DND-41 (cell line): ENCODE results near the gene SCT.
"Not testable (repeated sequence)": the region's sequence is repeated elsewhere in the genome, so short reads cannot be mapped to it uniquely, and the experiment has no call there.

Source experiments
- ATAC-seq: fragments of 200-7000 bp; cut with Tn5 transposase; 3 replicates; pipeline ENCODE4 v1.9.1; 2021; ENCODE audit warnings: low read depth; ENCODE audit not compliant: insufficient read depth
- DNase-seq: peaks from one replicate; pipeline ENCODE4 v3.0.0-alpha.2; 2020
- H2AFZ ChIP-seq: 2 replicates; pipeline ENCODE4 v1.6.0; 2012; ENCODE audit warnings: low read depth, low read length
- H3K27ac ChIP-seq: 2 replicates; pipeline ENCODE4 v1.5.1; 2012; ENCODE audit warnings: low read length, inconsistent platforms
- H3K27me3 ChIP-seq: fragments of 200-600 bp; sonication (generic); 2 replicates; pipeline ENCODE4 v1.6.0; 2012; ENCODE audit warnings: low read length, mild to moderate bottlenecking, inconsistent platforms; ENCODE audit not compliant: insufficient read depth, poor library complexity
- H3K36me3 ChIP-seq: 2 replicates; pipeline ENCODE4 v1.5.1; 2012; ENCODE audit warnings: low read length, inconsistent platforms; ENCODE audit not compliant: insufficient read depth
- H3K4me1 ChIP-seq: 2 replicates; pipeline ENCODE4 v1.5.1; 2012; ENCODE audit warnings: mild to moderate bottlenecking, low read length; ENCODE audit not compliant: insufficient read depth
- H3K4me2 ChIP-seq: 2 replicates; pipeline ENCODE4 v1.6.0; 2012; ENCODE audit warnings: mild to moderate bottlenecking, moderate library complexity, low read length, inconsistent platforms; ENCODE audit not compliant: insufficient read depth
- H3K4me3 ChIP-seq, 2 experiments: fragments of 200-600 bp in 1 of 2; shearing (Covaris generic) in 1 of 2; 2 replicates each; pipeline ENCODE4 v1.5.1; 2012 to 2016; ENCODE audit warnings: inconsistent platforms in 2 of 2, low read length in 2 of 2, mild to moderate bottlenecking in 2 of 2, low read depth in 1 of 2, moderate library complexity in 1 of 2
- H3K79me2 ChIP-seq: 2 replicates; pipeline ENCODE4 v1.6.0; 2012; ENCODE audit warnings: low read length, inconsistent platforms; ENCODE audit not compliant: insufficient read depth
- H3K9ac ChIP-seq: 2 replicates; pipeline ENCODE4 v1.6.0; 2012; ENCODE audit warnings: low read depth, mild to moderate bottlenecking, inconsistent platforms, low read length, moderate library complexity
- H3K9me3 ChIP-seq: 2 replicates; pipeline ENCODE4 v1.5.1; 2012; ENCODE audit warnings: low read length, moderate library complexity, mild to moderate bottlenecking, inconsistent platforms; ENCODE audit not compliant: insufficient read depth, severe bottlenecking
- H4K20me1 ChIP-seq: 2 replicates; pipeline ENCODE4 v1.6.0; 2012; ENCODE audit warnings: low read length; ENCODE audit not compliant: insufficient read depth
- EZH2 ChIP-seq: IDR thresholded peaks from 3 replicates; pipeline ENCODE4 v1.6.1; 2012; ENCODE audit warnings: borderline replicate concordance, low read depth, mild to moderate bottlenecking, moderate library complexity, low read length, inconsistent platforms; ENCODE audit not compliant: severe bottlenecking
- TF ChIP-seq, protein P1 (sequence below): IDR thresholded peaks from 2 replicates; pipeline ENCODE4 v1.5.1; 2012; ENCODE audit warnings: borderline replicate concordance, low read length, moderate library complexity, mild to moderate bottlenecking; ENCODE audit not compliant: poor library complexity, severe bottlenecking; ENCODE audit errors: extremely low read depth

Gene SCT

DNA sequence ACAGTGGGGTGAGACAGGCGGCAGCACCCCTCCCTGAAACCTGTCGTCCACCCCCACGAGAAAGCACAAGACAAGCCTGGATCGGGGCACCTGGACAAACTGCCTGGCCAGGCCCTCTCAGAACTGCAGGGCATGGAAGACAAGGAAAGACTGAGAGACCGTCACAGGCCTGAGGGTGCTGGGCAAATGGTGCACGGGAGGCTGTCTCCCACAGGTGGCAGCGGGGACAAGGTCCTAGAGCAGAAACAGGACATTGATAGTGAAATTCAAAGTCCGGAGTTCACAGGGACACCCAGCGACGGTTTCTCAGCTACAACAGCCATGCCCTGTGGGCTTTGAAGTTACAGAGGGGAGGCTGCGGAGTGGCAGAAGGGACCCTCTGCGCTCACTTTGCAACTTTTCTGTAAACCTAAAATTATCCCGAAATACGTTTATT is 30.7 kb upstream of the SCT start:
- Histone ChIP-seq H2AFZ (no peak overlapping the region), H3K27ac (no peak overlapping the region), H3K36me3 (peaks cover 82% of the 10 kb centered on the region), H3K27me3 (no peaks in the 10 kb centered on the region), H3K4me3 (no peak overlapping the region), H3K9me3 (no peaks in the 10 kb centered on the region), H3K9ac (no peak overlapping the region), H3K4me1 (no peaks in the 10 kb centered on the region), H4K20me1 (peaks cover 34% of the 10 kb centered on the region), H3K79me2 (peaks cover 7% of the 10 kb centered on the region), H3K4me2 (no peak overlapping the region)
- ATAC-seq (no peak), DNase-seq (no peak)
- TF ChIP-seq EZH2: no peak
- TF ChIP-seq, protein P1, sequence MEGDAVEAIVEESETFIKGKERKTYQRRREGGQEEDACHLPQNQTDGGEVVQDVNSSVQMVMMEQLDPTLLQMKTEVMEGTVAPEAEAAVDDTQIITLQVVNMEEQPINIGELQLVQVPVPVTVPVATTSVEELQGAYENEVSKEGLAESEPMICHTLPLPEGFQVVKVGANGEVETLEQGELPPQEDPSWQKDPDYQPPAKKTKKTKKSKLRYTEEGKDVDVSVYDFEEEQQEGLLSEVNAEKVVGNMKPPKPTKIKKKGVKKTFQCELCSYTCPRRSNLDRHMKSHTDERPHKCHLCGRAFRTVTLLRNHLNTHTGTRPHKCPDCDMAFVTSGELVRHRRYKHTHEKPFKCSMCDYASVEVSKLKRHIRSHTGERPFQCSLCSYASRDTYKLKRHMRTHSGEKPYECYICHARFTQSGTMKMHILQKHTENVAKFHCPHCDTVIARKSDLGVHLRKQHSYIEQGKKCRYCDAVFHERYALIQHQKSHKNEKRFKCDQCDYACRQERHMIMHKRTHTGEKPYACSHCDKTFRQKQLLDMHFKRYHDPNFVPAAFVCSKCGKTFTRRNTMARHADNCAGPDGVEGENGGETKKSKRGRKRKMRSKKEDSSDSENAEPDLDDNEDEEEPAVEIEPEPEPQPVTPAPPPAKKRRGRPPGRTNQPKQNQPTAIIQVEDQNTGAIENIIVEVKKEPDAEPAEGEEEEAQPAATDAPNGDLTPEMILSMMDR: no peak

DNA sequence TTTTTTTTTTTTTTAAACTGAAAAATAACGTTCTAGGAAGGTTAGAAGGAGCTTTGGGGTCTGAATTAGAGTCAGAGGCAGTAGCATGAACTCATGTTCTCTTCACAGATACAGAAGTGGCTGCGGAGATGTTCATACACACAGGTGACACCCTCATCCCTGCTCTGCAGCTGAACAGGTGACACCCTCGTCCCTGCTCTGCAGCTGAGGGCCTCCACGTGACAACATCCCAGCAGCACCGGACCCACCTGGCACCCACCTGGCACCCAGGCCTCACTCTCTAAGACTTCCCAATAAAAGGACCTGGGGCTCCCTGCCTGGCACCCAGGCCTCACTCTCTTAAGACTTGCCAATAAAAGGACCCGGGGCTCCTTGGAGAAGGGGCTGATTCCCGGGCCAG is 29.9 kb upstream of the SCT start:
- no peaks in the 10 kb centered on the region for H3K27me3 ChIP-seq
- no peak for DNase-seq
- no peak overlapping the region for H3K4me3 ChIP-seq
- H4K20me1 ChIP-seq: peaks cover 28% of the 10 kb centered on the region
- H3K4me2 ChIP-seq: no peak overlapping the region
- no peak for ATAC-seq
- no peak overlapping the region for H3K9ac ChIP-seq
- H2AFZ ChIP-seq: no peak overlapping the region
- no peaks in the 10 kb centered on the region for H3K9me3 ChIP-seq
- TF ChIP-seq, protein P1: no peak
- TF ChIP-seq EZH2: no peak
- peaks cover 78% of the 10 kb centered on the region for H3K36me3 ChIP-seq
- peaks cover 3% of the 10 kb centered on the region; the same call in 1 of the 2 replicates for H3K79me2 ChIP-seq
- H3K4me1 ChIP-seq: no peaks in the 10 kb centered on the region
- H3K27ac ChIP-seq: no peak overlapping the region

DNA sequence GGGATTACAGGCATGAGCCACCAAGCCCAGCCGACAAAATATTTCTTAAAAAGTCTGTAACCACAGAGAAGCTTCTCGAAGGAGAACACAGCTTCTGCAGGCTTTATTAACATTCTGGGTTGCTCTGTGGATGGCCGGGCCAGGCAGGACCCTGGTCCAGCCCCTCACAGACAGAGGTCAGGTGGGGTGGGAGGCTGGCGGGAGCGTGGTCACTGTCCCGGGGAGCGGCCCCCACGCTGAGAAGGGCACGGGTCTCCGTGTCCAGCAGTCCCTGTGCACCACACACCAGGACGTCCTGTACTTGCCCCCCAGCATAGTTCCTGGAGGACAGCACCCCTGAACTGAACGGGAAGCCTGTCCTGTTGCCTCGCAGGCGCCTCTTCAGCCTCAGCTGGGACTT is 29.4 kb upstream of the SCT start:
- Histone ChIP-seq H3K79me2 (no peaks in the 10 kb centered on the region), H3K27me3 (no peaks in the 10 kb centered on the region), H3K4me3 (no peak overlapping the region), H3K4me1 (no peaks in the 10 kb centered on the region), H3K27ac (no peak overlapping the region), H3K4me2 (no peak overlapping the region), H3K9ac (no peak overlapping the region), H3K36me3 (peaks cover 78% of the 10 kb centered on the region), H4K20me1 (peaks cover 23% of the 10 kb centered on the region), H2AFZ (no peak overlapping the region), H3K9me3 (no peaks in the 10 kb centered on the region)
- TF ChIP-seq, protein P1: no peak
- no peak for TF ChIP-seq EZH2
- DNase-seq: no peak
- ATAC-seq: no peak

DNA sequence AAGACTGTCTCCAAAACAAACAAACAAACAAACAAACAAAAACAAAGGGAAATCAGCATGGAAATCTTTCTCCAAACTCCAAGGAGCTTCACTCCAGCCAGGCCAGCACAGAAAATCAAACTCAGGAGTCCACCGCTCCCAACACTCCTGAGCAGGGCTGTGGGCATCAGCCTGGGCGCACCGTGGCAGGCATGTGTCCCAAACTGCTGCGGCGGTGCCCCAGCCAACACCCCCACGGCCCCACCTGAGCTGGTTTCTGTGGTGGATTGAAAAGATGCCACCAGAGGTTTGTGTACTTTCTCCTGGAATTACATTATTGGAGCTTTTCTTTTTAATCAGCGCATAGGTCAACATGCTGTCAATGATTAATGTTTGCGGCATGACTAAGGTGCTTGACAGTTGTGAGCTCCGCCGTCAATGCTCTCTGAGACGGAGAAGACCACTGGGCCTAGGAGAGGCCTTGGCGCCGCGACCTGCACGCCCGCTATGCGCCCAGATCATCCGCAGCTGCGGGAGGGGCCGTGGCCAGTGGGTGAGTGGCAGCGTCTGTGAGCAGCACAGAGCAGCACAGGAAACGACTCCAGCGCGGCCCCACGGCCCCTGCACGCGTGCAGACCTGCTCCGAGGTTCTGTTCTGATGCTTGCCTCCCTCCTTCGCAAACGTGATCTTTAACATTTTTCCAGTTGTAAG is 28.2 kb upstream of the SCT start:
- no peak overlapping the region for H3K4me2 ChIP-seq
- peaks cover 15% of the 10 kb centered on the region for H4K20me1 ChIP-seq
- ATAC-seq: no peak
- no peak overlapping the region for H3K4me3 ChIP-seq
- H3K36me3 ChIP-seq: peaks cover 76% of the 10 kb centered on the region
- no peaks in the 10 kb centered on the region for H3K4me1 ChIP-seq
- no peak for DNase-seq
- H3K27me3 ChIP-seq: no peaks in the 10 kb centered on the region
- no peak overlapping the region for H3K27ac ChIP-seq
- no peak for TF ChIP-seq EZH2
- TF ChIP-seq, protein P1: no peak
- no peak overlapping the region for H3K9ac ChIP-seq
- no peaks in the 10 kb centered on the region for H3K9me3 ChIP-seq
- no peaks in the 10 kb centered on the region for H3K79me2 ChIP-seq
- H2AFZ ChIP-seq: no peak overlapping the region

DNA sequence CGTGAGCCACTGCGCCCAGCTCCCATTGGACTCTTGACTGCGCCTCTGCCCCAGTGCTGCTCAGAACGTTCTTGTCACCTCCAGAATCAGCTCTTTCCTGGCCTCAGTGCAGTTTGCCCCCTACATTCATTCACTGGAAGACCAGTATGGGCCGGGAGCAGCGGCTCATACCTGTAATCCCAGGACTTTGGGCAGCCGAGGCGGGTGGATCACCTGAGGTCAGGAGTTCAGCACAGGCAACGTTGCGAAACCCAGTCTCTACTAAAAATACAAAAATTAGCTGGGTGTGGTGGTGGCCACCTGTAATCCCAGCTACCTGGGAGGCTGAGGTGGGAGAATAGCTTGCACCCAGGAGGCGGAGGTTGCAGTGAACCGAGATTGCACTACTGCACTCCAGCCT is 27.5 kb upstream of the SCT start:
- H2AFZ ChIP-seq, H3K27me3 ChIP-seq, H3K4me3 ChIP-seq, DNase-seq, ATAC-seq, H3K79me2 ChIP-seq, H3K9me3 ChIP-seq, H3K9ac ChIP-seq, H3K4me2 ChIP-seq, H3K27ac ChIP-seq, H3K4me1 ChIP-seq: not testable (repeated sequence)
- peaks cover 15% of the 10 kb centered on the region for H4K20me1 ChIP-seq
- H3K36me3 ChIP-seq: peaks cover 76% of the 10 kb centered on the region
